ENCODE measurements around the gene EME2.

The EME2 gene

GRCh38 chr16:1776672-1776955 is 4.0 kb downstream of the EME2 start:
- DNase-seq = no peak
- Mint-ChIP-seq H3K4me1 (peaks cover 19% of the 10 kb centered on the region), H3K4me3 (no peak overlapping the region), H3K27me3 (no peaks in the 10 kb centered on the region), H3K36me3 (ENCODE audit: low read depth) (peaks cover 8% of the 10 kb centered on the region), H3K9me3 (no peaks in the 10 kb centered on the region), H3K27ac (no peak overlapping the region)
- no peak for ATAC-seq

DNA sequence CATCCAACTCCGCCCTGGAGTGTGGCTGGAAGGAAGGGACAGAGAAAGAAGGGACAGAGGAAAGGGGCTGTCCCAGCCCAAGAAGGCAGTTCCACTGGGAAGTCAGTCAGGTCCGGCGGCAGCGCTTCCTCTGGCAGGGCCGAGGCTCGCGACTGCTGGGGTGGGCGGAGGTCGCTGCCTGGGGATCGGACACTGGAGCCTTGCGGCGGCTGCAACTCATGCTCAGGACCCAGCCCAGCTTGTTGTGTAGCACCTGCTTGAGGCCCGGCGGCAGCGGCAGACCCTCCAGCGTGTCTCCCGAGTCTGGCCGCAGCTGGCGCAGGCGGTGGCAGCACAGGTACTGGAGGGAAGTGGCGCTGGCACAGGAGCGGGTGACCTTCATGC is 4.4 kb downstream of the EME2 start:
- no peak for ATAC-seq
- no peak overlapping the region for H3K27ac Mint-ChIP-seq
- peaks cover 20% of the 10 kb centered on the region for H3K4me1 Mint-ChIP-seq
- no peak overlapping the region for H3K4me3 Mint-ChIP-seq
- H3K27me3 Mint-ChIP-seq = no peaks in the 10 kb centered on the region
- no peak for DNase-seq
- peaks cover 5% of the 10 kb centered on the region for H3K36me3 Mint-ChIP-seq (ENCODE audit: low read depth)
- no peaks in the 10 kb centered on the region for H3K9me3 Mint-ChIP-seq

DNA sequence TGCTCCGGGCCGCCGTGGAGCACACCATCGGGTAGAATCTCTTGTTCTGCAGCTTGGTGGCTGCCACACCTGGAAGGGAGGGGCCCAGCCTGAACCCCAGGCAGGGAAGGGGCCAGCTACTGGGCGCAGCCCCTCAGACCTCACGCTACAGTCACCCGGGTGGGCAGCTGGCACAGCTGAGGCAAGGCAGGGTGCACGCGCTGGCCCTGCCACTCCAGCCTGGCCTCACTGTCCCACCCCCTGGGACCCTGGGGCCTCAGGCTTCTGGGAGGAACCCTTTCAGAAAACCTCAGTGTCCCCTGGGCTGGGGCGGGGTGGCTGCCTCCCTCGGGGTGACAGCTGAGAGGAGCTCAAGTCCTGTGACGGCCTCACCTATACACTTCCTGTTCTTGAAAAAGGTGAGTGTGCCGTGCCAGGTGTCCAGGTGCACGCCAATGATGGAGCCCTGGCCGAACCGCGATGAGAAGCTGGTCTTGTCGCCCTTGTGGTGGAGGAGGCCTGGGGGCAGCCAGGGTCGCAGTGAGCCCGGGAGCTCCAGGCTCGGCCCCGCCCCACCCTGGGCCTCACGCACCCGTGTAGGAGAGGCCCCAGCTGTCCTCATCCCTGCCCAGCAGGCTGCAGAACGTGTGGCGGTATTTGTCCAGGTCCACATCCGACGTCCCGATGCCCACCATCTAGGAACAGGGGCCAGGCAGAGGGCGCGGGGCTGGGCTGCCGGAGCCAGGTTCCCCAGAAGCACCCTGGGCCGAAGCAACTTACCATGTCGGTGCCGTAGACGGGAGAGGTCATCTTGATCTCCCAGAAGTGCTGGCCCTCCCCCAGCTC is 5.0 kb downstream of the EME2 start:
- H3K27me3 Mint-ChIP-seq = peaks cover 1% of the 10 kb centered on the region
- H3K4me3 Mint-ChIP-seq = no peak overlapping the region
- peaks cover 20% of the 10 kb centered on the region for H3K4me1 Mint-ChIP-seq
- H3K36me3 Mint-ChIP-seq (ENCODE audit: low read depth) = no peaks in the 10 kb centered on the region
- ATAC-seq = no peak
- no peaks in the 10 kb centered on the region for H3K9me3 Mint-ChIP-seq
- H3K27ac Mint-ChIP-seq = no peak overlapping the region
- no peak for DNase-seq

DNA sequence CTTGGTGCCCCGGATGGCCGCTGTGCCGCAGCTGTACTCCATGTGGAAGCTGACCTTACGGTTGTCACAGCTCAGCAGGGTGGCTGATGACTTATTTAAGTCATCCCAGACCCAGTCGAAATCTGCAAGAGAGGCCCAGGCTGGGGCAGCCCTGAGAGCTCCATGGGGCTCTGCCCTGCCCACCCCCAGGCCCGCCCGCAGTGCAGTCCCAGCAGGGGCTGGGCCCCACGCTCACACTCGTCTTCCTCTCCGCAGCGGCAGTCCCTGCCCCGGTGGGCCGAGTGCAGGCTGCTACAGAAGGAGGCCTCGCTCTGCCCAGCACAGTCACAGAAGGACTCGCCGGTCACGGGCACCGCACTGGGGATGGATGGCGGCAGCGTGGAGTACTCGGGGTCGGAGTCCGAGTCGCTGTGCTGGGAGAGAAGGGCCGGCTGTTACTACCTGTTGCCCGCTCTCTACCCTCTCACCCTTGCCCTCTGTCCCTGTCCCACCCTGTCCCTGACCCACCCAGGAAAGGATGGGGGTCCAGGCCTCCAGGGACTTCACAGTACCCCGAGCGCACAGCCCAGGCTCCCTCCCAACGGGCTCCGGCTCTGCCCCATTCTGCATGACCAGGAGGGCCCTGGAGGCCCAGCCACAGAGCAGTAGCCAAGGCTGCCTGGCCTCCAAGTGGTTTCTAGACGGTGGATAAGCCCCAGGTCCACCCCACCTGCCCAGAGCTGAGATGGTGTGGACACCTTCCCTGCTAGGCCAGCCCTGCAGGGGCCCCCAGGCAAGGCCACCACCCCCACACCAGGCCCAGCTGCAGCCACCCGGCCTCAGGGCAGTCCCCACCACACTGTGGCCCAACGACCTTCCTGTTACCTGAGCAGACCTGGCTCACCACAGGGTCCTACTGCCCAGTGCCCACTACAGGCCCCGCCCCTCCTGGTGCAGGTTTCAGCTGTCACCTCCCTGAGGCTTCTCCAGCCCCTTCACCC is 5.9 kb downstream of the EME2 start:
- H3K9me3 Mint-ChIP-seq = no peaks in the 10 kb centered on the region
- H3K4me1 Mint-ChIP-seq = peaks cover 25% of the 10 kb centered on the region
- H3K4me3 Mint-ChIP-seq = no peak overlapping the region
- no peaks in the 10 kb centered on the region for H3K36me3 Mint-ChIP-seq (ENCODE audit: low read depth)
- peaks cover 3% of the 10 kb centered on the region for H3K27me3 Mint-ChIP-seq
- DNase-seq = no peak
- ATAC-seq = no peak
- no peak overlapping the region for H3K27ac Mint-ChIP-seq

GRCh38 chr16:1779234-1779701 is 6.7 kb downstream of the EME2 start:
- H3K9me3 Mint-ChIP-seq = no peaks in the 10 kb centered on the region
- DNase-seq (no peak), ATAC-seq (no peak)
- H3K36me3 Mint-ChIP-seq (ENCODE audit: low read depth) = no peaks in the 10 kb centered on the region
- H3K4me1 Mint-ChIP-seq = peaks cover 26% of the 10 kb centered on the region
- peaks cover 3% of the 10 kb centered on the region for H3K27me3 Mint-ChIP-seq
- no peak overlapping the region for H3K4me3 Mint-ChIP-seq
- no peak overlapping the region for H3K27ac Mint-ChIP-seq

DNA sequence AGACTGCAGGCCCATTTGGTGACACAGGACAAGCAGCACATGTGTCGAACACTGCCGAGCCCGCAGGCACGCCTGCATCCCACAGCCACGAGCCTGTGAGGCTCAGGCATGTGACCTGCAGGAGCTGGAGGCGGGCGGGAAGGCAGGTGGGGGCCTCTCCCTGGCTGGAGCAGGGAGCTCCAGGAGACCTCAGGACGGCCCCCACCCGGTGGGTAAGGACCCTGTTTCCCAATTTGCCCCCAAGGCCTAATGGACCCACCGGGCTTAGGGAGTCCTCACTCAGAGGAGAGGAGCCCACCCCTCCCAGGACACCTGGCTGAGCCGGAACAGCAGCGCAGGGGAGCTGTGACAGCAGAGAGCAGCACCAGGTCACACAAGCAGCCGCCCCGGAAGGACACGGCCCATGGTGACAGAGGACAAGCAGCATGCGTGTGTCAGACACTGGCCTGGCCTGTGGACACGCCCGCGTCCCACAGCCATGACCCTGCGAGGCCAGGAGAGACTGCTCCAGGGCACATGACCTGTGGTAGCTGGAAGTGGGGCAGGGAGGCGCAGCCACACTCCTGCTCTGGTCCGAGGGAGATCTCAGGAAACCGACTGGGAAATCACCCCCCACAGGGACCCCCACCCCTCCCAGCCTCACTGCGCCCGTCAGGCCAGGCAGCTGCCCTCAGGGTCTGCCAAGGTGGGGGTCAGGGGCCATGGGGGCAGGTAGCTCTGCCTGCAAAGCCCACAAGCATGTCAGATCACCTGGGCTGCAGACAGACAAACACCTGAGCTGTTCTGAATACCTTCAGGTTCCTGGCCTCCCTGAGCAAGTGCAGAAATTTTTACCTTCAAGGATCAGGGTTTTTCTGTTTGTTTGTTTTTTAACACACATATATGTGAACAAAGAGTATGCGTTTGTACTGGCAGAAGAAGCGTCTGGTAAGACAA is 7.4 kb downstream of the EME2 start:
- no peak for DNase-seq
- peaks cover 24% of the 10 kb centered on the region for H3K4me1 Mint-ChIP-seq
- H3K27ac Mint-ChIP-seq = no peak overlapping the region
- H3K4me3 Mint-ChIP-seq = peak overlapping the region; percentile 79
- ATAC-seq = no peak
- no peaks in the 10 kb centered on the region for H3K9me3 Mint-ChIP-seq
- no peaks in the 10 kb centered on the region for H3K36me3 Mint-ChIP-seq (ENCODE audit: low read depth)
- peaks cover 3% of the 10 kb centered on the region for H3K27me3 Mint-ChIP-seq

GRCh38 chr16:1780677-1781072 is 8.1 kb downstream of the EME2 start:
- peak overlapping the region; percentile 79 for H3K4me3 Mint-ChIP-seq
- H3K27ac Mint-ChIP-seq = no peak overlapping the region
- no peak for DNase-seq
- no peaks in the 10 kb centered on the region for H3K36me3 Mint-ChIP-seq (ENCODE audit: low read depth)
- H3K27me3 Mint-ChIP-seq = peaks cover 3% of the 10 kb centered on the region
- H3K9me3 Mint-ChIP-seq = no peaks in the 10 kb centered on the region
- ATAC-seq = no peak
- peaks cover 28% of the 10 kb centered on the region for H3K4me1 Mint-ChIP-seq

DNA sequence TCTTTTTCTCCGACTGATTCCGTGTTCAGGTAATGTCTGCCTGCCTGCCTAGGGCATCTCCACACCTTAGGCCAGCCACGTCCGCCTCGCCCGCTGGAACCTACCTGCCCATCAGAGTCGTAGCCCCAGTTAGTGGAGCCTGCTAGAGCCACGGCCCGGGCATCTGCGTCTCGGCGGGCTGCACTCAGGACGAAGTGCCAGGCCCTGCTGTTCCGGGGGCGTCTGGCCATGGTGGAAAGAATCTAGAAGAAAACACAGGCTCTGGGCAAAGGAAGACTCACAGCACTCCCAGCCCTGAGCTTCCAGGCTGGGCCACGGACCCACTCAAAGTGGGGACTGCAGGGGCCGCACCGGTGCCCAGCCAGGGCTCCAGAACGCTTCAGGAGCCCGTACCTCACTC is 8.6 kb downstream of the EME2 start:
- no peaks in the 10 kb centered on the region for H3K9me3 Mint-ChIP-seq
- H3K36me3 Mint-ChIP-seq (ENCODE audit: low read depth) = no peaks in the 10 kb centered on the region
- H3K27ac Mint-ChIP-seq = no peak overlapping the region
- no peak for ATAC-seq
- peak overlapping the region; percentile 79 for H3K4me3 Mint-ChIP-seq
- peaks cover 3% of the 10 kb centered on the region for H3K27me3 Mint-ChIP-seq
- DNase-seq = no peak
- peaks cover 28% of the 10 kb centered on the region for H3K4me1 Mint-ChIP-seq

- DNase-seq = peak; percentile 39
- Mint-ChIP-seq H3K27me3 (peaks cover 3% of the 10 kb centered on the region), H3K9me3 (no peaks in the 10 kb centered on the region), H3K36me3 (ENCODE audit: low read depth) (no peaks in the 10 kb centered on the region), H3K4me1 (peaks cover 28% of the 10 kb centered on the region), H3K4me3 (peak overlapping the region; percentile 94), H3K27ac (peak overlapping the region; percentile 73)
- no peak for ATAC-seq
Measured at GRCh38 chr16:1781758-1782407, 9.3 kb downstream of the EME2 start.

- Mint-ChIP-seq H3K27me3 (peaks cover 3% of the 10 kb centered on the region), H3K9me3 (no peaks in the 10 kb centered on the region), H3K4me3 (peak within 1 kb of the TSS; percentile 94), H3K4me1 (peaks cover 28% of the 10 kb centered on the region), H3K36me3 (ENCODE audit: low read depth) (no peaks in the 10 kb centered on the region), H3K27ac (peak within 1 kb of the TSS; percentile 87)
- DNase-seq (peak; percentile 98), ATAC-seq (peak; percentile 94)
Measured at GRCh38 chr16:1782408-1783264, 10.0 kb downstream of the EME2 start, which contains the start of the genes NUBP2 and SPSB3. TSS of gene NUBP2 (plus strand) at chr16:1782960. CDS start at chr16:1783021, 61 bp downstream. TSS of gene SPSB3 (minus strand) at chr16:1782571. CDS start at chr16:1781483, 1,088 bp downstream.

DNA sequence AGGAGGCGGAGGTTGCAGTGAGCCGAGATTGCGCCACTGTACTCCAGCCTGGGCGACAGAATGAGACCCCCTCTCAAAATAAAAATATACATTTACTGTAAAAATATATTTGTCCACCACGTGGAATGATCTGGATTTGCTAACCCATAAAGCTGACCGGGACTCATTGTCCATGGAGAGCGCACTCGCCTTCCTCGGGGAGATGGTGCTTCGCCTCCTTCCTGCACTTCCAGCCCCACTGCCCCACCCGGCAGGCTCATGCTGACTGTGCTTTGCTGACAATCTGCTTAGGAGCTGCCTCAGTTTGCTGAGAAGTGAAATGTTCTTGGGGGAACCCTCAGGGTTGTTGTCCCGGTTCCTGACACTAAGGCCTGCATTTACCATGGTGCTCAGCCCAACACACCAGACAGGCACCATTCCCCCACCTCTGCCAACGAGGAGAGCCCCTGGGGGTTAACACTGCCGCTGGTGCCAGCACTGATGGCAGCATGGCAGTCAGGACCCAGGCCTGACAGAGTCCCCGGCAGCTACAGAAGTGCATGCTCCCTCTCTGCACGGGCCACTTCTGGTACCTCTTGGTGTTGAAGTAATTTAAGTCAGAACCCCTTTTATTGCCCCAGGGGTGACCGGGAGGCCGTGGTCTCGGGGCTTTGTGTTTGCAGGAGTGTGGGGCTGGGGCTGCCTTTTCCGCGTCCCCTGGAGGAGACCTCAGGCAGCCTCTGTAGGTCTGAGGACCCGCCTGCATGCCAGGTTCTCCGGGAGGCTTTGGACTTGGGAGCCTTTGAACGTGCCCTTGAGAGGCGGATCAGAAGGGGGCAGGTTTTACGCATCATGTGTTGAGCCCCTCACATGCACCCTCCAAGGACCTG is 12.6 kb downstream of the EME2 start:
- no peak overlapping the region for H3K27ac Mint-ChIP-seq

GRCh38 chr16:1785846-1786170 is 13.2 kb downstream of the EME2 start:
- no peaks in the 10 kb centered on the region for H3K9me3 Mint-ChIP-seq
- no peak overlapping the region for H3K4me3 Mint-ChIP-seq
- ATAC-seq = no peak
- DNase-seq = no peak
- H3K27ac Mint-ChIP-seq = no peak overlapping the region
- H3K27me3 Mint-ChIP-seq = peaks cover 3% of the 10 kb centered on the region
- peaks cover 4% of the 10 kb centered on the region for H3K36me3 Mint-ChIP-seq (ENCODE audit: low read depth)
- H3K4me1 Mint-ChIP-seq = peaks cover 28% of the 10 kb centered on the region

More for the DNA sequence above, 12.6 kb downstream of the EME2 start:
- ATAC-seq (no peak), DNase-seq (no peak)
- no peaks in the 10 kb centered on the region for H3K9me3 Mint-ChIP-seq
- H3K27me3 Mint-ChIP-seq = peaks cover 3% of the 10 kb centered on the region
- peak overlapping the region; percentile 36 for H3K4me3 Mint-ChIP-seq
- peaks cover 3% of the 10 kb centered on the region for H3K36me3 Mint-ChIP-seq (ENCODE audit: low read depth)
- peaks cover 28% of the 10 kb centered on the region for H3K4me1 Mint-ChIP-seq

All from activated naive CD8-positive, alpha-beta T cell treated with anti-CD3 and anti-CD28 coated beads, Interleukin-2, amount 50 U/mL, for 24 hours (primary cell).